C4-2B (cell line): ENCODE data around the gene OFD1.

Experiments used
- ZFX ChIP-seq: fragments of 450-650 bp; IDR thresholded peaks from 2 replicates; pipeline ENCODE4 v1.6.1; 2017
- TF ChIP-seq, protein P1 (sequence below): fragments of 450-650 bp; conservative IDR thresholded peaks from 2 replicates; pipeline ENCODE4 v1.5.1; 2017; ENCODE audit warnings: mild to moderate bottlenecking

DNA sequence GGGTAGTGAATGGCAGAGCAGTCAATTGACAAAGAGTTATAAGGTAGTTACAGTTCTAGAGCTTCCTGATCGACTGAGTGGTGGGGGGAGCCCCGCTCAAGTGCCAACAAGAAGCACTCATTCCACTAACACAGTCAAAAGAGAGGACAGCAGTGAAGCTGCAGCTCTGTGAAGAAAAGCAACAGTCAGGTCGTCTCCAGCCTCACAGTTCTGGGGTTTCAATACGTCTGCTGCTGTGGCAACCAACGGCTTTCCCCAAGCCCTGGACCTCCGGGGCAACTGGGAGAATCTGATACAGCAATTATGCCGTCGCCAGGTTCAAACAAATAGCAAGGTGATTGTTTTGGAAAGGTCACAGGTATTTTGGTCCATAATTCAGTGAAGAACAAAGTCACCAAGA lies 51.5 kb downstream of the OFD1 start:
- TF ChIP-seq, protein P1, sequence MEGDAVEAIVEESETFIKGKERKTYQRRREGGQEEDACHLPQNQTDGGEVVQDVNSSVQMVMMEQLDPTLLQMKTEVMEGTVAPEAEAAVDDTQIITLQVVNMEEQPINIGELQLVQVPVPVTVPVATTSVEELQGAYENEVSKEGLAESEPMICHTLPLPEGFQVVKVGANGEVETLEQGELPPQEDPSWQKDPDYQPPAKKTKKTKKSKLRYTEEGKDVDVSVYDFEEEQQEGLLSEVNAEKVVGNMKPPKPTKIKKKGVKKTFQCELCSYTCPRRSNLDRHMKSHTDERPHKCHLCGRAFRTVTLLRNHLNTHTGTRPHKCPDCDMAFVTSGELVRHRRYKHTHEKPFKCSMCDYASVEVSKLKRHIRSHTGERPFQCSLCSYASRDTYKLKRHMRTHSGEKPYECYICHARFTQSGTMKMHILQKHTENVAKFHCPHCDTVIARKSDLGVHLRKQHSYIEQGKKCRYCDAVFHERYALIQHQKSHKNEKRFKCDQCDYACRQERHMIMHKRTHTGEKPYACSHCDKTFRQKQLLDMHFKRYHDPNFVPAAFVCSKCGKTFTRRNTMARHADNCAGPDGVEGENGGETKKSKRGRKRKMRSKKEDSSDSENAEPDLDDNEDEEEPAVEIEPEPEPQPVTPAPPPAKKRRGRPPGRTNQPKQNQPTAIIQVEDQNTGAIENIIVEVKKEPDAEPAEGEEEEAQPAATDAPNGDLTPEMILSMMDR = no peak
- no peak for TF ChIP-seq ZFX
